ENCODE measurements around the gene GRIN2A. TPM values are rescaled to one million over a fixed set of nuclear protein-coding genes. Genes with fewer than 3 reads are reported as not detected.

The GRIN2A gene
- total and polyA plus RNA-seq, 2 of the 13 experiments (the other 11 are each of a cell fraction or from before 2014, with no cell fraction given), result not detected

DNA sequence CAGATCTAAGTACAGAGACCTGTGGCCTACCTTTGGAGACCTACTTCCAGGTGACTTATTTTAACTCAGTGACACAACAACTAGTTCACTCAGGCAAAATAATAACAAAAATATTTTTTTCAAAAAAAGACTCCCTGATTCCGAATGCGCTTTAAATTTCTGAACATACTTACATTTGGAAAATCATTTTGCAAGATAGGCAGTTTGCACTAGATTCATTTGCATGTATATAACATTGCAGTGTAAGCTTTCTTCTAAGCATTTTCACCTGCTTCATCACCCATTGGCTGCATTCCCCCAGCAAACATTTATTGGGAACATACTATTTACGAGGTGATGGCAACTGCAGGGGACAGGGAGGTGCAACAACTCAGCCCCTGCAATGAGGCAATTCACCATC lies 166.8 kb downstream of the GRIN2A start:
- no TSS peak for BruUV-seq (replicated peaks)
- ChIA-PET POLR2A (no interaction called here), CTCF (ENCODE audit: low intra/inter-chr PET ratio, low total read pairs) (no interaction called here)
- 46% methylated on average over 3 of the region's 3 CpGs for WGBS (ENCODE audit: low lambda C conversion rate)
- ATAC-seq (no peak), FAIRE-seq (no peak), DNase-seq (ENCODE audit: low spot score) (no peak)
- no peak overlapping the region for H3K4me3 ChIP-seq (replicated peaks in 1 of 3; ENCODE audit: insufficient read depth in 1 of 3, low read depth in 2 of 3, low read length in 3 of 3)
- no peak overlapping the region for H3K27ac ChIP-seq (ENCODE audit: extremely low read length, insufficient read depth, low read length)
- no peaks in the 10 kb centered on the region for H3K79me2 ChIP-seq (ENCODE audit: insufficient read depth, low read length)
- H3K36me3 ChIP-seq (replicated peaks in 1 of 2; ENCODE audit: control insufficient read depth in 1 of 2, insufficient read depth in 2 of 2, low read length in 2 of 2), result no peaks in the 10 kb centered on the region
- no peak overlapping the region for H2AFZ ChIP-seq (ENCODE audit: low read length)
- TF ChIP-seq FOXA3 (CRISPR knock-in tag; IDR thresholded peaks at IDR 0.05) (no peak), GATAD1 (CRISPR knock-in tag; IDR thresholded peaks at IDR 0.05) (no peak), MAFF (IDR thresholded peaks at IDR 0.05; ENCODE audit: low read depth, low read length) (peak; percentile 49), ZC3H13 (CRISPR knock-in tag; IDR thresholded peaks at IDR 0.05) (no peak), TAF1 (CRISPR knock-in tag; IDR thresholded peaks at IDR 0.05) (no peak), MAFK (conservative IDR thresholded peaks at IDR 0.05 in 1 of 2, IDR thresholded peaks at IDR 0.05 in 1 of 2; ENCODE audit: low read length in 2 of 2) (peak; percentile 64 to 72), KAT8 (CRISPR knock-in tag; IDR thresholded peaks at IDR 0.05) (no peak), TCF7 (IDR thresholded peaks at IDR 0.05; ENCODE audit: low read depth) (no peak)
- TF ChIP-seq, protein P1, sequence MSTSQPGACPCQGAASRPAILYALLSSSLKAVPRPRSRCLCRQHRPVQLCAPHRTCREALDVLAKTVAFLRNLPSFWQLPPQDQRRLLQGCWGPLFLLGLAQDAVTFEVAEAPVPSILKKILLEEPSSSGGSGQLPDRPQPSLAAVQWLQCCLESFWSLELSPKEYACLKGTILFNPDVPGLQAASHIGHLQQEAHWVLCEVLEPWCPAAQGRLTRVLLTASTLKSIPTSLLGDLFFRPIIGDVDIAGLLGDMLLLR (CRISPR knock-in tag; IDR thresholded peaks at IDR 0.05), result no peak
- TF ChIP-seq, protein P2, sequence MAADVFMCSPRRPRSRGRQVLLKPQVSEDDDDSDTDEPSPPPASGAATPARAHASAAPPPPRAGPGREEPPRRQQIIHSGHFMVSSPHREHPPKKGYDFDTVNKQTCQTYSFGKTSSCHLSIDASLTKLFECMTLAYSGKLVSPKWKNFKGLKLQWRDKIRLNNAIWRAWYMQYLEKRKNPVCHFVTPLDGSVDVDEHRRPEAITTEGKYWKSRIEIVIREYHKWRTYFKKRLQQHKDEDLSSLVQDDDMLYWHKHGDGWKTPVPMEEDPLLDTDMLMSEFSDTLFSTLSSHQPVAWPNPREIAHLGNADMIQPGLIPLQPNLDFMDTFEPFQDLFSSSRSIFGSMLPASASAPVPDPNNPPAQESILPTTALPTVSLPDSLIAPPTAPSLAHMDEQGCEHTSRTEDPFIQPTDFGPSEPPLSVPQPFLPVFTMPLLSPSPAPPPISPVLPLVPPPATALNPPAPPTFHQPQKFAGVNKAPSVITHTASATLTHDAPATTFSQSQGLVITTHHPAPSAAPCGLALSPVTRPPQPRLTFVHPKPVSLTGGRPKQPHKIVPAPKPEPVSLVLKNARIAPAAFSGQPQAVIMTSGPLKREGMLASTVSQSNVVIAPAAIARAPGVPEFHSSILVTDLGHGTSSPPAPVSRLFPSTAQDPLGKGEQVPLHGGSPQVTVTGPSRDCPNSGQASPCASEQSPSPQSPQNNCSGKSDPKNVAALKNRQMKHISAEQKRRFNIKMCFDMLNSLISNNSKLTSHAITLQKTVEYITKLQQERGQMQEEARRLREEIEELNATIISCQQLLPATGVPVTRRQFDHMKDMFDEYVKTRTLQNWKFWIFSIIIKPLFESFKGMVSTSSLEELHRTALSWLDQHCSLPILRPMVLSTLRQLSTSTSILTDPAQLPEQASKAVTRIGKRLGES (CRISPR knock-in tag; IDR thresholded peaks at IDR 0.05; ENCODE audit: borderline replicate concordance), result no peak
- TF ChIP-seq, protein P3, sequence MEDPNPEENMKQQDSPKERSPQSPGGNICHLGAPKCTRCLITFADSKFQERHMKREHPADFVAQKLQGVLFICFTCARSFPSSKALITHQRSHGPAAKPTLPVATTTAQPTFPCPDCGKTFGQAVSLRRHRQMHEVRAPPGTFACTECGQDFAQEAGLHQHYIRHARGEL (CRISPR knock-in tag; IDR thresholded peaks at IDR 0.05), result no peak
- no peak overlapping the region for H3K9ac ChIP-seq (ENCODE audit: insufficient read depth, low read depth, low read length)
- no peaks in the 10 kb centered on the region for H3K4me1 ChIP-seq (ENCODE audit: insufficient read depth, low read length)
- H4K20me1 ChIP-seq (ENCODE audit: insufficient read depth, low read length), result no peaks in the 10 kb centered on the region
- no peak overlapping the region for H3K4me2 ChIP-seq (ENCODE audit: low read depth, low read length)
- H3K27me3 ChIP-seq (ENCODE audit: control insufficient read depth in 1 of 2, insufficient read depth in 2 of 2, low read length in 2 of 2), result peaks cover 0 to 3% of the 10 kb centered on the region in 2 experiments; a peak in 2 of 5 replicates
- intact Hi-C loops (cut with micrococcal nuclease; ENCODE audit: unreplicated experiment) (no loop called here), in situ Hi-C loops (cut with HindIII; ENCODE audit: extremely low pct_ligation_motif_present, low pct_unique_long_range_greater_than_20kb) (no loop called here)
- no peaks in the 10 kb centered on the region for H3K9me3 ChIP-seq (ENCODE audit: low read length)

Measured in HepG2 (cell line).